Measurements from ENCODE around the gene SV2B.

The SV2B gene

GRCh38 chr15:91294795-91295194 is 194.7 kb downstream of the SV2B start:
- H3K4me3 ChIP-seq (ENCODE audit: low read depth, low read length) = no peak overlapping the region
- DNase-seq (ENCODE audit: low read depth) = no peak
- no peak for TF ChIP-seq CTCF (conservative IDR thresholded peaks at IDR 0.05; ENCODE audit: low read depth, low read length)

- no peak for DNase-seq (ENCODE audit: low read depth)
- no peak for TF ChIP-seq CTCF (conservative IDR thresholded peaks at IDR 0.05; ENCODE audit: low read depth, low read length)
- H3K4me3 ChIP-seq (ENCODE audit: low read depth, low read length) = no peak overlapping the region
Observed at GRCh38 chr15:91298101-91298500, 198.0 kb downstream of the SV2B start.

GRCh38 chr15:91302588-91303439 is 202.8 kb downstream of the SV2B start:
- peak; percentile 74 for TF ChIP-seq CTCF (conservative IDR thresholded peaks at IDR 0.05; ENCODE audit: low read depth, low read length)
- H3K4me3 ChIP-seq (ENCODE audit: low read depth, low read length) = no peak overlapping the region
- DNase-seq (ENCODE audit: low read depth) = peak; percentile 68

- no peak overlapping the region for H3K4me3 ChIP-seq (ENCODE audit: low read depth, low read length)
- no peak for TF ChIP-seq CTCF (conservative IDR thresholded peaks at IDR 0.05; ENCODE audit: low read depth, low read length)
- DNase-seq (ENCODE audit: low read depth) = no peak
Observed at GRCh38 chr15:91304210-91304609, 204.2 kb downstream of the SV2B start.

- no peak for TF ChIP-seq CTCF (conservative IDR thresholded peaks at IDR 0.05; ENCODE audit: low read depth, low read length)
- no peak overlapping the region for H3K4me3 ChIP-seq (ENCODE audit: low read depth, low read length)
- DNase-seq (ENCODE audit: low read depth) = no peak
Observed at GRCh38 chr15:91304786-91305185, 204.7 kb downstream of the SV2B start.

GRCh38 chr15:91306144-91306543 is 206.1 kb downstream of the SV2B start:
- H3K4me3 ChIP-seq (ENCODE audit: low read depth, low read length) = no peak overlapping the region
- no peak for DNase-seq (ENCODE audit: low read depth)
- no peak for TF ChIP-seq CTCF (conservative IDR thresholded peaks at IDR 0.05; ENCODE audit: low read depth, low read length)

GRCh38 chr15:91307601-91308000 is 207.5 kb downstream of the SV2B start:
- H3K4me3 ChIP-seq (ENCODE audit: low read depth, low read length) = no peak overlapping the region
- no peak for DNase-seq (ENCODE audit: low read depth)
- no peak for TF ChIP-seq CTCF (conservative IDR thresholded peaks at IDR 0.05; ENCODE audit: low read depth, low read length)
